Measurements from ENCODE around the gene LRSAM1.

DNA sequence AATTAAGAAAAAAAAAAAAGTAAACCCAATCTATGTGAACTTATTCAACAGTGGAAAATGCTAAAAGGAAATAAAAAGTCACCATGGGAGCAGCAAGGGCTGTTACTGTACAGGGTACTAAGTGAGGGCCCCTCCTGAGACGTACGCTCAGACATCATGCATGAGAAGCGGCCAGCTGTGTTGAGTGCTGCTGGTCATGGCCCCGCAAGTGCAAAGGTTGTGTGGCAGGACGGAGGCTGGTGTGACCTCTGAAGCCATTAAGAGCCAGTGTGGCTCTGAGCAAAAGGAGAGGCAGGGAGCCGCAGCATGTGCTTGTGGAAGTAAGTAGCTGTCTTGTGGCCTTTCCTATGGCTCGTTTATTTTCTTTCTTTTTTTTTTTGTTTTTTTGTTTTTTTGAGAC is 30.3 kb upstream of the LRSAM1 start:
- TF ChIP-seq FOXP2 (optimal IDR thresholded peaks at IDR 0.05; ENCODE audit: control extremely low read depth, extremely low read length, insufficient read depth) (no peak), POLR2AphosphoS5 (IDR thresholded peaks at IDR 0.05; ENCODE audit: borderline replicate concordance, low read depth, low read length) (no peak), EZH2 (IDR thresholded peaks at IDR 0.05) (no peak)

Measured in SK-N-MC (cell line).